Neuron (in vitro differentiated cells): ENCODE measurements around the gene FAM241B.

Experiments used
- H2AFZ ChIP-seq: one replicate; pipeline ENCODE4 v1.6.1; 2013; ENCODE audit warnings: low read depth, mild to moderate bottlenecking, inconsistent platforms, low read length, moderate library complexity
- H3K27me3 ChIP-seq: one replicate; pipeline ENCODE4 v1.6.1; 2013; ENCODE audit warnings: low read length; ENCODE audit not compliant: insufficient read depth
- H3K36me3 ChIP-seq: one replicate; pipeline ENCODE4 v1.6.1; 2013; ENCODE audit warnings: low read length; ENCODE audit not compliant: insufficient read depth
- H3K4me1 ChIP-seq: one replicate; pipeline ENCODE4 v1.6.1; 2013; ENCODE audit warnings: low read length; ENCODE audit not compliant: insufficient read depth
- H3K4me3 ChIP-seq: 2 replicates; pipeline ENCODE4 v1.5.1; 2013; ENCODE audit warnings: mild to moderate bottlenecking, low read length, moderate library complexity
- H3K9me3 ChIP-seq: one replicate; pipeline ENCODE4 v1.6.1; 2013; ENCODE audit warnings: low read length

Gene FAM241B

GRCh38 chr10:69673521-69673920 is 43.5 kb downstream of the FAM241B start:
- Histone ChIP-seq H3K4me3 (no peak overlapping the region), H3K36me3 (no peaks in the 10 kb centered on the region), H2AFZ (no peak overlapping the region), H3K9me3 (peaks cover 2% of the 10 kb centered on the region), H3K4me1 (no peaks in the 10 kb centered on the region), H3K27me3 (no peaks in the 10 kb centered on the region)

- H3K9me3 ChIP-seq, result peaks cover 2% of the 10 kb centered on the region
- no peaks in the 10 kb centered on the region for H3K36me3 ChIP-seq
- H3K4me3 ChIP-seq, result no peak overlapping the region
- no peaks in the 10 kb centered on the region for H3K4me1 ChIP-seq
- no peaks in the 10 kb centered on the region for H3K27me3 ChIP-seq
- H2AFZ ChIP-seq, result no peak overlapping the region
Observed at GRCh38 chr10:69674786-69675185, 44.7 kb downstream of the FAM241B start.

DNA sequence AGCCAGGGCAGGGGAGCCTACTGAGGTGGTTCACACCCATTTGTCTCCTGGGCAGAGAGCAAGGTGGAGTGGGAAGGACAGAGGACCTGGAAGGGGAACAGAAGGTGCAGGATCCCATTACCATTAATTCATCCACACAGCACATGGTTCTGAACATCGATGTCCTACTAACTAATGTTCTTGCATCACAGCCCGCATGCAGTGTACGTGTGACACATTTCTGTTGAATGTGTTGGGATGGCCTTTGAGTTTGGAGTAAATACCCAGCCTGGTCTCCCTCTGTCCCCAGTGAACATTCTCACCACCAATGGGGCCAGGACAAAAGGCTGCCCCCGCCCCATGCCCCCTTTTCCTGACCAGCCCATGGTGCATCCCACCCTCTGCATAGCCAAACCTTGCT is 46.3 kb downstream of the FAM241B start:
- Histone ChIP-seq H3K36me3 (no peaks in the 10 kb centered on the region), H3K9me3 (peaks cover 2% of the 10 kb centered on the region), H3K4me3 (no peak overlapping the region), H3K4me1 (no peaks in the 10 kb centered on the region), H2AFZ (no peak overlapping the region), H3K27me3 (no peaks in the 10 kb centered on the region)

- H3K27me3 ChIP-seq, result no peaks in the 10 kb centered on the region
- H3K4me3 ChIP-seq, result no peak overlapping the region
- H3K36me3 ChIP-seq, result no peaks in the 10 kb centered on the region
Observed at GRCh38 chr10:69677985-69678654, 48.1 kb downstream of the FAM241B start.

GRCh38 chr10:69679736-69680135 is 49.7 kb downstream of the FAM241B start:
- Histone ChIP-seq H3K9me3 (peaks cover 2% of the 10 kb centered on the region), H3K4me1 (no peaks in the 10 kb centered on the region), H3K4me3 (no peak overlapping the region), H3K27me3 (peaks cover 6% of the 10 kb centered on the region), H3K36me3 (no peaks in the 10 kb centered on the region), H2AFZ (no peak overlapping the region)

More at GRCh38 chr10:69677985-69678654, 48.1 kb downstream of the FAM241B start:
- Histone ChIP-seq H3K4me1 (no peaks in the 10 kb centered on the region), H2AFZ (no peak overlapping the region), H3K9me3 (peaks cover 2% of the 10 kb centered on the region)

DNA sequence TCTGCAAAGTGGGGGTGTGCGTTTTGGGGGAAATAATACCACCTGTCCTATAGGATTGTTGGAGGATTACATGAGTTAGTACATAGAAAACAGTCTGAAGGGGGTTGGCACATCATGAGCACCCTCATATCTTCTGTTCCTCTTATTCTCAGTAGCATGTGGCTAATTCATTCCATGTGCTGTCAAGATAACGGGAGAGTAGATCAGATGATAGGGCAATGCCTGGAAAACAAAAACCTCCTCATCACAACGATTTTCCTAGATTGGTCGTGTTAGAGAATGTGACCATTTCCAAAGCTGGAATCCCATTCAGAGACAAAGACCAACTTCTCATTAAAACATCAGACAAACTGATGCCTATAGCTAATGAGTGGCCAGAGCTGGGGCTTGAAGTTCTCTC is 50.6 kb downstream of the FAM241B start:
- Histone ChIP-seq H3K9me3 (peaks cover 2% of the 10 kb centered on the region), H2AFZ (no peak overlapping the region), H3K36me3 (no peaks in the 10 kb centered on the region), H3K4me3 (no peak overlapping the region), H3K4me1 (no peaks in the 10 kb centered on the region), H3K27me3 (peaks cover 6% of the 10 kb centered on the region)

DNA sequence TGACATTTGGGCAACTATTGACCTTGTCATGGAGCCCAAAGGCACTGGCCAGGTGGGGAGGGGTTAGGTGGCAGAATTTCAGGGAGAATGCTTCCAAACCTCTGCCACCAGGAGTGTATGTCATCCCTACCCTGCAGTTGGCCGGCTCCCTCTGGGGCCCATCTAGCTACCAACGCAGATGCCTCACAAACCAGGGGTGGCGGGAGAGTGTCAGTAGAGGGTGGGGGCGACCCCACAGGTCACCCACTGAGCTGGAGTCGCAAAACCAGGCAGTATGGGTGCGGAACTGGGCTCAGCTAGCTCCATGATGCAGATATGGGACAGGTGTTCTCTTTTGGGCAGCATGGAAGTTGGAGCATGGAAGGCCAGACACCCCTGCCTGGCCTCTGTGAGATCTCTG is 51.4 kb downstream of the FAM241B start:
- Histone ChIP-seq H3K4me3 (no peak overlapping the region), H3K27me3 (peaks cover 6% of the 10 kb centered on the region), H3K4me1 (no peaks in the 10 kb centered on the region), H3K36me3 (no peaks in the 10 kb centered on the region), H3K9me3 (peaks cover 2% of the 10 kb centered on the region), H2AFZ (no peak overlapping the region)

DNA sequence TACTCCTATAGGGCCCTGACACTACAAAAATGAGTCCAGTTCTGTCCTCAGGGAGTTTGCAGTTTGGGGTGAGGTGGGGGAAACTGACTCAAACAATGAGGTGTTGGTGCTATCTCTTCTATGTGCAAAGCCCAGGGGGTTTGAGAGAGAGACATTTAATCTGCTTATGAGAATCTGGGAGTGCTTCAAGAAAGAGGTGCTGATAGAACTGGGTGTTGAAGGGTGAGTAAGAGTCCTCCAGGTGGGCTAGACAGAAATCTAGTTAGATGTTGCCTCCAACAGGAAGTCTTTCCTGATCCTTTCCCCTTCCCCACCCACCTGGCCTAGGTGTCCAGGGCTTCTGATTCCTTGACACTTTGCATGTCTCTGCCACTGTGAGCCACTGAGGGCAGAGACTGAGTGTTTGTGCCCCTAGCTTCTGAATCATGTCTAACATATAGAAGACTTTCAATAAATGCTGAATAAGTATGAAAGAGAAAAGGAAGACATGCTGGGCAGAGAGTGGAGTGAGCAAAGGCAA is 53.0 kb downstream of the FAM241B start:
- Histone ChIP-seq H3K4me1 (no peaks in the 10 kb centered on the region), H3K4me3 (no peak overlapping the region), H3K9me3 (no peaks in the 10 kb centered on the region), H2AFZ (no peak overlapping the region), H3K27me3 (peaks cover 6% of the 10 kb centered on the region), H3K36me3 (no peaks in the 10 kb centered on the region)
